HCT116 (cell line): ENCODE measurements around the gene DNAAF5. TPM values are rescaled to one million over a fixed set of nuclear protein-coding genes. Genes with fewer than 3 reads are reported as not detected.

Experiments used
- ATAC-seq: fragments of 200-7000 bp; cut with Tn5 transposase; 2 replicates; pipeline ENCODE4 v1.9.1; 2020; ENCODE audit warnings: mild to moderate bottlenecking, moderate library complexity
- BruUV-seq: library from RNA; stranded (reverse); fragments of 400-500 nt; replicated peaks from 2 replicates; lab custom pipeline; 2021; lab: Mats Ljungman, UMichigan
- CTCF ChIA-PET: fragments of 300-600 bp; sonication (Branson Sonifier 250); formaldehyde crosslinking; loops from one replicate; lab custom pipeline; 2021; ENCODE audit warnings: antibody characterized with exemption; lab: Charles Lee
- POLR2A ChIA-PET: fragments of 300-600, 350-600 bp; sonication (Branson Sonifier 250); formaldehyde crosslinking; loops from one replicate; lab custom pipeline; 2021; ENCODE audit warnings: antibody characterized with exemption; lab: Charles Lee
- RAD21 ChIA-PET, 2 experiments: fragments of 300-600 bp; sonication (Branson Sonifier 250); formaldehyde crosslinking; loops; one replicate each; lab custom pipeline; 2023; ENCODE audit warnings: low total read pairs in 2 of 2; ENCODE audit not compliant: uncharacterized antibody in 2 of 2, unreplicated experiment in 2 of 2, low non-redundant PET in 1 of 2; lab: Charles Lee
- DNase-seq: peaks from one replicate; pipeline ENCODE4 v3.0.0-alpha.2; 2010; ENCODE audit warnings: low read depth, low spot score
- H2AFZ ChIP-seq: fragments of 200-600 bp; shearing (Covaris generic), sonication (generic); 2 replicates; pipeline ENCODE4 v1.6.1; 2017; ENCODE audit warnings: low read depth, mixed run types, mixed read lengths, antibody characterized with exemption, low read length; ENCODE audit not compliant: poor library complexity, severe bottlenecking
- H3K27ac ChIP-seq: 2 replicates; pipeline ENCODE4 v1.5.1; 2012; ENCODE audit warnings: low read depth, low read length
- H3K27me3 ChIP-seq: fragments of 200-600 bp; sonication (generic); 2 replicates; pipeline ENCODE4 v1.6.1; 2016; ENCODE audit warnings: mixed run types, low read length, mixed read lengths; ENCODE audit not compliant: insufficient read depth
- H3K36me3 ChIP-seq, 2 experiments: fragments of 200-500 bp in 1 of 2; fragments of 200-600 bp in 1 of 2; sonication (Bioruptor generic) in 1 of 2; sonication (generic) in 1 of 2; 2 replicates each; pipeline versions ENCODE4 v1.5.1 to v1.6.1; 2014 to 2016; ENCODE audit warnings: low read length in 2 of 2, inconsistent platforms in 1 of 2, mixed read lengths in 1 of 2, mixed run types in 1 of 2; ENCODE audit not compliant: insufficient read depth in 2 of 2, control insufficient read depth in 1 of 2
- H3K4me1 ChIP-seq, 2 experiments: fragments of 200-600 bp in 1 of 2; sonication (generic) in 1 of 2; 2 replicates each; pipeline versions ENCODE4 v1.5.1 to v1.6.1; 2012 to 2017; ENCODE audit warnings: low read length in 2 of 2, inconsistent platforms in 1 of 2, mild to moderate bottlenecking in 1 of 2, mixed read lengths in 1 of 2, mixed run types in 1 of 2, moderate library complexity in 1 of 2; ENCODE audit not compliant: insufficient read depth in 2 of 2, control insufficient read depth in 1 of 2
- H3K4me2 ChIP-seq: fragments of 200-600 bp; sonication (generic); 2 replicates; pipeline ENCODE4 v1.6.1; 2017; ENCODE audit warnings: mixed run types, low read length, mixed read lengths
- H3K4me3 ChIP-seq, 2 experiments: fragments of 200-600 bp in 1 of 2; sonication (generic) in 1 of 2; replicated peaks in 1 of 2; 2 replicates each; pipeline ENCODE4 v1.5.1; 2011 to 2016; ENCODE audit warnings: low read length in 2 of 2, control low read depth in 1 of 2, low read depth in 1 of 2, mild to moderate bottlenecking in 1 of 2, mixed read lengths in 1 of 2, mixed run types in 1 of 2
- H3K79me2 ChIP-seq: fragments of 200-600 bp; sonication (generic); 2 replicates; pipeline ENCODE4 v1.6.1; 2017; ENCODE audit warnings: mild to moderate bottlenecking, mixed run types, low read length, moderate library complexity, mixed read lengths; ENCODE audit not compliant: insufficient read depth
- H3K9ac ChIP-seq: fragments of 200-600 bp; sonication (generic); 2 replicates; pipeline ENCODE4 v1.6.1; 2016; ENCODE audit warnings: low read length, mixed read lengths
- H3K9me2 ChIP-seq: fragments of 200-600 bp; sonication (generic), shearing (Covaris generic); 2 replicates; pipeline ENCODE4 v1.6.1; 2017; ENCODE audit warnings: mixed run types, mild to moderate bottlenecking, moderate library complexity; ENCODE audit not compliant: insufficient read depth
- H3K9me3 ChIP-seq, 2 experiments: fragments of 200-500 bp in 1 of 2; fragments of 200-600 bp in 1 of 2; sonication (Bioruptor generic) in 1 of 2; sonication (generic) in 1 of 2; 2 replicates each; pipeline ENCODE4 v1.6.1; 2014 to 2017; ENCODE audit warnings: low read length in 2 of 2, mixed read lengths in 2 of 2, inconsistent platforms in 1 of 2, low read depth in 1 of 2, mild to moderate bottlenecking in 1 of 2, mixed run types in 1 of 2, moderate library complexity in 1 of 2; ENCODE audit not compliant: control insufficient read depth in 1 of 2, insufficient read depth in 1 of 2
- H4K20me1 ChIP-seq: fragments of 200-600 bp; sonication (generic), shearing (Covaris generic); 2 replicates; pipeline ENCODE4 v1.6.1; 2017; ENCODE audit warnings: mixed run types, mild to moderate bottlenecking, moderate library complexity; ENCODE audit not compliant: insufficient read depth
- ATF3 ChIP-seq: IDR thresholded peaks from 2 replicates; pipeline ENCODE4 v1.6.1; 2012
- CBX3 ChIP-seq: IDR thresholded peaks from 2 replicates; pipeline ENCODE4 v1.6.1; 2012; ENCODE audit warnings: low read depth
- CEBPB ChIP-seq: IDR thresholded peaks from 2 replicates; pipeline ENCODE4 v1.6.1; 2012; ENCODE audit warnings: low read depth
- EGR1 ChIP-seq: IDR thresholded peaks from 2 replicates; pipeline ENCODE4 v1.6.1; 2012; ENCODE audit warnings: low read depth
- EZH2 ChIP-seq: fragments of 200-600 bp; sonication (generic); IDR thresholded peaks from 2 replicates; pipeline ENCODE4 v1.6.1; 2017; ENCODE audit warnings: antibody characterized with exemption, mixed run types
- FOSL1 ChIP-seq: IDR thresholded peaks from 2 replicates; pipeline ENCODE4 v1.6.1; 2012; ENCODE audit warnings: low read depth
- JUND ChIP-seq: IDR thresholded peaks from 2 replicates; pipeline ENCODE4 v1.6.1; 2012
- MAX ChIP-seq: IDR thresholded peaks from 2 replicates; pipeline ENCODE4 v1.6.1; 2012
- POLR2A ChIP-seq: IDR thresholded peaks from 2 replicates; pipeline ENCODE4 v1.7.0; 2011; ENCODE audit warnings: borderline replicate concordance; ENCODE audit not compliant: insufficient read depth, insufficient read length; ENCODE audit errors: extremely low read depth
- RAD21 ChIP-seq: IDR thresholded peaks from 2 replicates; pipeline ENCODE4 v1.6.1; 2012; ENCODE audit warnings: low read depth, mild to moderate bottlenecking
- SIN3A ChIP-seq: IDR thresholded peaks from 2 replicates; pipeline ENCODE4 v1.6.1; 2012; ENCODE audit warnings: low read depth
- SP1 ChIP-seq: IDR thresholded peaks from 2 replicates; pipeline ENCODE4 v1.6.1; 2012; ENCODE audit warnings: low read depth
- SRF ChIP-seq: IDR thresholded peaks from 2 replicates; pipeline ENCODE4 v1.6.1; 2012; ENCODE audit warnings: low read depth
- YY1 ChIP-seq: IDR thresholded peaks from 2 replicates; pipeline ENCODE4 v1.6.1; 2011; ENCODE audit warnings: low read length, low read depth, moderate library complexity, mild to moderate bottlenecking; ENCODE audit not compliant: insufficient replicate concordance; ENCODE audit errors: extremely low read depth
- ZFX ChIP-seq: fragments of 450-650 bp; IDR thresholded peaks from 2 replicates; pipeline ENCODE4 v1.6.1; 2017
- ZNF274 ChIP-seq: fragments of 200-500 bp; sonication (Bioruptor generic); IDR thresholded peaks from 2 replicates; pipeline ENCODE4 v1.6.1; 2014; ENCODE audit warnings: mild to moderate bottlenecking, low read depth, low read length, inconsistent platforms
- intact Hi-C: fragments of 100-400 bp; cut with micrococcal nuclease; formaldehyde crosslinking; loops from 2 replicates; pipeline ENCODE4 v1.10.0; 2022
- total RNA-seq: library from RNA; stranded (reverse); gene quantifications from one replicate; pipeline ENCODE4 v1.2.1, GENCODE V29; 2021; ENCODE audit not compliant: unreplicated experiment

Gene DNAAF5
- total RNA-seq, 1 experiment from 2014 or later = 69.4 TPM

- Histone ChIP-seq H4K20me1 (no peaks in the 10 kb centered on the region), H3K4me1 (no peaks in the 10 kb centered on the region), H3K9me2 (no peaks in the 10 kb centered on the region), H3K9me3 (no peaks in the 10 kb centered on the region), H3K4me2 (no peak overlapping the region), H3K79me2 (peaks cover 3% of the 10 kb centered on the region; the same call in 1 of the 2 replicates), H3K36me3 (peaks cover 15% of the 10 kb centered on the region in 2 experiments; a peak in 3 of 4 replicates), H3K9ac (no peak overlapping the region), H2AFZ (no peak overlapping the region), H3K4me3 (no peak overlapping the region), H3K27me3 (no peaks in the 10 kb centered on the region), H3K27ac (no peak overlapping the region)
- intact Hi-C loops = no loop called here
- CTCF ChIA-PET = no interaction called here
- RAD21 ChIA-PET = no interaction called here
- no peak for TF ChIP-seq SP1
- TF ChIP-seq RAD21 = no peak
- TF ChIP-seq SIN3A = no peak
- no peak for TF ChIP-seq CBX3
- TF ChIP-seq FOSL1 = no peak
- TF ChIP-seq YY1 = no peak
- TF ChIP-seq EZH2 = no peak
- TF ChIP-seq EGR1 = no peak
- no peak for TF ChIP-seq JUND
- no peak for TF ChIP-seq ZFX
- no peak for TF ChIP-seq CEBPB
- no peak for TF ChIP-seq POLR2A
- TF ChIP-seq MAX = no peak
- no peak for TF ChIP-seq ZNF274
- TF ChIP-seq SRF = no peak
- TF ChIP-seq ATF3 = no peak
- POLR2A ChIA-PET = no interaction called here
- DNase-seq (no peak), ATAC-seq (no peak)
- no TSS peak for BruUV-seq
Measured at GRCh38 chr7:770741-771166, 44.3 kb downstream of the DNAAF5 start.
